GM21526 (cell line): ENCODE data around the gene GDF2.

Source experiments
- ATAC-seq: cut with Tn5 transposase; IDR thresholded peaks from one replicate; pipeline ENCODE4 v1.9.1; 2021; ENCODE audit warnings: moderate library complexity; ENCODE audit not compliant: unreplicated experiment, low FRiP score

GDF2 gene

GRCh38 chr10:47290338-47290737 lies 31.9 kb upstream of the GDF2 start:
- no peak for ATAC-seq

GRCh38 chr10:47291682-47292081 lies 30.6 kb upstream of the GDF2 start:
- no peak for ATAC-seq

- no peak for ATAC-seq
Observed at GRCh38 chr10:47294057-47294456, 28.2 kb upstream of the GDF2 start.

GRCh38 chr10:47294501-47294900 lies 27.8 kb upstream of the GDF2 start:
- ATAC-seq = no peak

GRCh38 chr10:47295411-47295810 lies 26.8 kb upstream of the GDF2 start:
- ATAC-seq = no peak

- no peak for ATAC-seq
Observed at GRCh38 chr10:47296156-47296894, 25.9 kb upstream of the GDF2 start.

GRCh38 chr10:47296941-47297340 lies 25.3 kb upstream of the GDF2 start:
- no peak for ATAC-seq

- ATAC-seq = no peak
Observed at GRCh38 chr10:47297866-47298540, 24.3 kb upstream of the GDF2 start.

- ATAC-seq = no peak
Observed at GRCh38 chr10:47298715-47299114, 23.5 kb upstream of the GDF2 start.

- ATAC-seq = no peak
Observed at GRCh38 chr10:47299611-47300428, 22.4 kb upstream of the GDF2 start, which contains the start of gene GDF10. Gene GDF10, plus strand, starts transcription at chr10:47300197. Its CDS starts 455 bp downstream, at chr10:47300652.

- ATAC-seq = no peak
Observed at GRCh38 chr10:47300429-47300931, 21.8 kb upstream of the GDF2 start.

- ATAC-seq = no peak
Observed at GRCh38 chr10:47301833-47302232, 20.4 kb upstream of the GDF2 start.

- no peak for ATAC-seq
Observed at GRCh38 chr10:47303105-47303504, 19.1 kb upstream of the GDF2 start.

GRCh38 chr10:47303866-47304265 lies 18.4 kb upstream of the GDF2 start:
- no peak for ATAC-seq

- no peak for ATAC-seq
Observed at GRCh38 chr10:47305566-47305965, 16.7 kb upstream of the GDF2 start.

GRCh38 chr10:47306387-47307210 lies 15.7 kb upstream of the GDF2 start:
- no peak for ATAC-seq

GRCh38 chr10:47307381-47307780 lies 14.9 kb upstream of the GDF2 start:
- no peak for ATAC-seq

- ATAC-seq = no peak
Observed at GRCh38 chr10:47308775-47309174, 13.5 kb upstream of the GDF2 start.

GRCh38 chr10:47309408-47310089 lies 12.7 kb upstream of the GDF2 start:
- ATAC-seq = no peak

GRCh38 chr10:47310090-47310505 lies 12.2 kb upstream of the GDF2 start:
- no peak for ATAC-seq
